Measurements from ENCODE around the gene ADRB1. TPM values are rescaled to one million over a fixed set of nuclear protein-coding genes. Genes with fewer than 3 reads are reported as not detected.

Gene ADRB1
- total RNA-seq, 3 donors from 2014 or later: 0.66 to 2.4 (median 1.3) TPM

- Histone ChIP-seq H3K27me3 (no peaks in the 10 kb centered on the region), H3K4me1 (no peaks in the 10 kb centered on the region), H3K4me3 (no peak overlapping the region), H3K36me3 (no peaks in the 10 kb centered on the region), H3K27ac (no peak overlapping the region), H3K9me3 (no peaks in the 10 kb centered on the region)
- no peak for TF ChIP-seq POLR2AphosphoS5 (IDR thresholded peaks at IDR 0.05)
- TF ChIP-seq CTCF (IDR thresholded peaks at IDR 0.05): no peak
- TF ChIP-seq POLR2A (IDR thresholded peaks at IDR 0.05): no peak
- intact Hi-C loops (cut with DNase I; ENCODE audit: low total_unique reads): no loop called here
- no peak for DNase-seq (ENCODE audit: low spot score in 2 of 2)
Observed at GRCh38 chr10:114002422-114002821, 41.2 kb upstream of the ADRB1 start.

- Histone ChIP-seq H3K27me3 (no peaks in the 10 kb centered on the region), H3K4me1 (no peaks in the 10 kb centered on the region), H3K27ac (no peak overlapping the region), H3K36me3 (no peaks in the 10 kb centered on the region), H3K4me3 (no peak overlapping the region), H3K9me3 (no peaks in the 10 kb centered on the region)
- no peak for TF ChIP-seq POLR2AphosphoS5 (IDR thresholded peaks at IDR 0.05)
- TF ChIP-seq CTCF (IDR thresholded peaks at IDR 0.05): no peak
- TF ChIP-seq POLR2A (IDR thresholded peaks at IDR 0.05): no peak
- no peak for DNase-seq (ENCODE audit: low spot score in 2 of 2)
- intact Hi-C loops (cut with DNase I; ENCODE audit: low total_unique reads): no loop called here
Observed at GRCh38 chr10:114003161-114003941, 40.3 kb upstream of the ADRB1 start.

GRCh38 chr10:114009281-114009996, 34.2 kb upstream of the ADRB1 start:
- TF ChIP-seq POLR2A (IDR thresholded peaks at IDR 0.05) (no peak), POLR2AphosphoS5 (IDR thresholded peaks at IDR 0.05) (no peak), CTCF (IDR thresholded peaks at IDR 0.05) (no peak)
- Histone ChIP-seq H3K4me1 (no peaks in the 10 kb centered on the region), H3K27ac (no peak overlapping the region), H3K4me3 (no peak overlapping the region), H3K9me3 (no peaks in the 10 kb centered on the region), H3K36me3 (no peaks in the 10 kb centered on the region), H3K27me3 (no peaks in the 10 kb centered on the region)
- intact Hi-C loops (cut with DNase I; ENCODE audit: low total_unique reads): no loop called here
- DNase-seq (ENCODE audit: low spot score in 2 of 2): no peak

GRCh38 chr10:114010316-114010715, 33.4 kb upstream of the ADRB1 start:
- H3K4me3 ChIP-seq: no peak overlapping the region
- no peak overlapping the region for H3K27ac ChIP-seq
- no peak for TF ChIP-seq POLR2A (IDR thresholded peaks at IDR 0.05)
- TF ChIP-seq CTCF (IDR thresholded peaks at IDR 0.05): no peak
- no peak for TF ChIP-seq POLR2AphosphoS5 (IDR thresholded peaks at IDR 0.05)
- H3K27me3 ChIP-seq: no peaks in the 10 kb centered on the region
- H3K4me1 ChIP-seq: no peaks in the 10 kb centered on the region
- no peaks in the 10 kb centered on the region for H3K36me3 ChIP-seq
- no peaks in the 10 kb centered on the region for H3K9me3 ChIP-seq
- intact Hi-C loops (cut with DNase I; ENCODE audit: low total_unique reads): no loop called here
- no peak for DNase-seq (ENCODE audit: low spot score in 2 of 2)

GRCh38 chr10:114012650-114013049, 31.0 kb upstream of the ADRB1 start:
- no peak for DNase-seq (ENCODE audit: low spot score in 2 of 2)
- Histone ChIP-seq H3K27ac (no peak overlapping the region), H3K36me3 (no peaks in the 10 kb centered on the region), H3K4me1 (no peaks in the 10 kb centered on the region), H3K27me3 (no peaks in the 10 kb centered on the region), H3K9me3 (peaks cover 0 to 5% of the 10 kb centered on the region in 2 donors), H3K4me3 (no peak overlapping the region)
- intact Hi-C loops (cut with DNase I; ENCODE audit: low total_unique reads): no loop called here
- TF ChIP-seq POLR2A (IDR thresholded peaks at IDR 0.05): no peak
- TF ChIP-seq CTCF (IDR thresholded peaks at IDR 0.05): no peak
- no peak for TF ChIP-seq POLR2AphosphoS5 (IDR thresholded peaks at IDR 0.05)

Measured in breast epithelium (tissue), 4 donors.